GM20000 (cell line): ENCODE measurements around the gene PROK1.
"Not testable (repeated sequence)": the region's sequence is repeated elsewhere in the genome, so short reads cannot be mapped to it uniquely, and the experiment has no call there.

Experiments used
- DNase-seq: peaks from one replicate; pipeline ENCODE4 v3.0.0; 2012; ENCODE audit warnings: low spot score
- TF ChIP-seq, protein P1 (sequence below): IDR thresholded peaks from 2 replicates; pipeline ENCODE4 v1.5.1; 2012; ENCODE audit warnings: mild to moderate bottlenecking, control low read depth; ENCODE audit errors: extremely low read depth, missing control alignments

The PROK1 gene

GRCh38 chr1:110411173-110411735 lies 39.7 kb upstream of the PROK1 start:
- TF ChIP-seq, protein P1, sequence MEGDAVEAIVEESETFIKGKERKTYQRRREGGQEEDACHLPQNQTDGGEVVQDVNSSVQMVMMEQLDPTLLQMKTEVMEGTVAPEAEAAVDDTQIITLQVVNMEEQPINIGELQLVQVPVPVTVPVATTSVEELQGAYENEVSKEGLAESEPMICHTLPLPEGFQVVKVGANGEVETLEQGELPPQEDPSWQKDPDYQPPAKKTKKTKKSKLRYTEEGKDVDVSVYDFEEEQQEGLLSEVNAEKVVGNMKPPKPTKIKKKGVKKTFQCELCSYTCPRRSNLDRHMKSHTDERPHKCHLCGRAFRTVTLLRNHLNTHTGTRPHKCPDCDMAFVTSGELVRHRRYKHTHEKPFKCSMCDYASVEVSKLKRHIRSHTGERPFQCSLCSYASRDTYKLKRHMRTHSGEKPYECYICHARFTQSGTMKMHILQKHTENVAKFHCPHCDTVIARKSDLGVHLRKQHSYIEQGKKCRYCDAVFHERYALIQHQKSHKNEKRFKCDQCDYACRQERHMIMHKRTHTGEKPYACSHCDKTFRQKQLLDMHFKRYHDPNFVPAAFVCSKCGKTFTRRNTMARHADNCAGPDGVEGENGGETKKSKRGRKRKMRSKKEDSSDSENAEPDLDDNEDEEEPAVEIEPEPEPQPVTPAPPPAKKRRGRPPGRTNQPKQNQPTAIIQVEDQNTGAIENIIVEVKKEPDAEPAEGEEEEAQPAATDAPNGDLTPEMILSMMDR: no peak

GRCh38 chr1:110412576-110412975 lies 38.4 kb upstream of the PROK1 start:
- DNase-seq: peak; percentile 64

More at GRCh38 chr1:110411173-110411735, 39.7 kb upstream of the PROK1 start:
- no peak for DNase-seq

GRCh38 chr1:110413045-110413444 lies 37.9 kb upstream of the PROK1 start:
- not testable (repeated sequence) for DNase-seq

More at GRCh38 chr1:110412576-110412975, 38.4 kb upstream of the PROK1 start:
- TF ChIP-seq, protein P1: peak; percentile 79

- no peak for DNase-seq
- TF ChIP-seq, protein P1: no peak
Observed at GRCh38 chr1:110418729-110419128, 32.2 kb upstream of the PROK1 start.

DNA sequence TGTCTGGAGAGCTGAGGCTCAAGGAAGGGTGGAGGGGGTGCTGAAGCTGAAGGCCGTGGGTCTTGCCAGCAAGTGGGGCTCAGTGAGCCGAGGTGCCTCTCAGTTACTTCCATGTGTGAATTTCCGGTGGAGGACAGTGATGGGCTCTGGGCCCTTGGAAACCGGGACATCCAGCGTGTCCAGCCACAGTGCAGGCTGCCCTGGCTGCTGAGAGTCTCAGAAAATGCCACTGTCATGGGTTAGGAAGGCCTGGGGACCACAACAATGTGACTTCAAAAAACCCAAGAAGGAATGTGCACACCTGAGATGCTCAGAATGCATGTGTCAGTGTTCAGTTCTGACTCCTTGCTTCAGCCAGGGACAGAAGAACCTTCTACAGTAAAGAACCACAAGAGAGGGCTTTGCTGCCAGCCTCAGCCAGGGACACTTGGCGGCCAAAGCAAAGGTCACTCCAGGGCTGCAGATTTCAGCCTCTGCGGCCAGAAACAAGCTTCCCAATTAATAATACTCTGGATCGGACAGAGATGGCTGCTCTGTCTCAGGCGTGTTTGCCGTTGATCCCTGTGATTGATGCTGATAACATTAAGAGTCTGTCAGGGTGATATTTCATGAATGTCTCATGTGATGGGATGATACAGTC lies 30.8 kb upstream of the PROK1 start:
- DNase-seq: no peak
- TF ChIP-seq, protein P1: no peak

DNA sequence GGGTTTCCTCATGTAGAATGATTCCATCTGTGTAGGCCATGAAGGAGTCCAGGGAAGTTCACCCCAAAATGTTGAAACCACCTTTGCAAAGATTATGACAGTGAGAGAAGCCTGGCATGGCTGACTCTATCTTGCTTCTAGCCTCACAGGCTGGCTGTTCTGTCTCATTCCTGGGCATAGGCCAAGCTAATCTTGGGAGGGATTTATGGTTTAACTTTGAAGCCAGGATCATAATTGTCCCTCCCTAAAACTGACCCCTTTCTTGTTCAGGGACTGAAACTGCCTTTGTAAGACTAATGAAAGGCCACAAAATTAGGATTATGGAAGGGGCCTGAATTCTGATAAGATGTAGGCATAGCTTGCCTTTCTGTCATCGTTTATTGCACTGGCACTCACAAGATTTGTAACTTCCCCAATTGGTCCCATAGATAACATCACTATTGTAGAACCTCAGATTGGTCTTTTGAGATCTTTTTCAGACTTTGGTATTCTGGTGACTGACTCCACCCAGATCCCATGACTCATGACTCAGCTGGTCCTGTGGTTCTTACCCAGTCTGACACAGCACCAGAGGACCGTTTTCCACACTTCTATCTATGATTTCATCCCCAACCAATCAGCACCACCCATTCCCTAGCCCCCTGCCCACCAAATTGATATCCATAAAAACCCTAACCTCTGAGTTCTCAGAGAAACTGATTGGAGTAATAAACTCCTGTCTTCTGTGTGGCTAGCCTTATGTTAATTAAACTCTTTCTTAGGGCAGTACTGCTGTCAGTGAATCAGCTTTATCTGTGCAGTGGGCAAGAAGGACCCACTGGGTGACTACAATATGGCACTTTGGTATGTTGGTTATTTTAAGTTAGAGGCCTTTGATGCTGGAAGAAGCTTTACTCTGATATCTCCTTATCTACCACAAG lies 29.8 kb upstream of the PROK1 start:
- TF ChIP-seq, protein P1: no peak
- no peak for DNase-seq

DNA sequence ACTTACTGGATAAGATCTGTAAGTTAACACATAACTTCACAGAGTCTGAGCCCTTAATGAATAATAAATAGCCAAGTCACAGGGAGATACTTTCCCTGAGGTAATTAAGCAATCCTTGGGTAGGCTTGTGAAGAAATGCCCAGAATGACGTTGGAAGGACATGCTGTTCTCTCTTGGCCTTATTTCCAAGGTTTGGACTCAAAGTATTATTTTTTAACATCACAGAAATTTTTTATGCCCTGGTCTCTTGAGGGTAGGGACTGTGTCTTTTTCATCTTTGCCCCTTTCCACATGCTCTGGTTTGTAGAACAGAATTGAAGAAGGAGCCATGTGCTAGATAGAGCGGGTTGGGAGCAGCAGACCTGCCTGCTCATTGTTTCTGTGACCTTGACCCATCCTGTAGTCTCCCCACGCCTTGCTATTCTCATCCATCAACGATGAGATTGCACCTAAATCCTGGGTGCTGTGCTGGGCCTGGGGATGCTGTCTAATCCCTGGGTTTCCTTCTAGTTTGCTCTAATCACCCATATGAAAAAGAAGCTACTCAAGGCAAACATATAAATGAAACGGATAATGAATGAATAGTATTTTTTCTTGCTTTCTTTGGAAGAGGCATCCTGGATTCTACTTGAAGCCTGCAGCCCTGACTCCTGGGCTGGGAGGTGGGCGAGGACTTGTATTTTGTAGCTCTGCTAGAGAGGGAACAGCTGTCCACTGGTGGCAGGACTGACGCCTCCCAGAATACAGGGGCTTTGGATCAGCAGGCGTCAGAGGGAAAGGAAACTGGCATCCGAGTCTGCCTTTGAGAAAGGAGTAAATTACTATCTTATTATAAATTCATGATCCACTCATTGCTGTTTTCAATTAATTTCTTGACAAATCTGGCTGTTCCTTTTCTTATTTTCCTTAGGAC lies 26.0 kb upstream of the PROK1 start:
- DNase-seq: no peak
- TF ChIP-seq, protein P1: no peak
